GM19328 (cell line): Measurements from ENCODE around the gene SLC26A3.

ENCODE experiments used
- ATAC-seq: cut with Tn5 transposase; IDR thresholded peaks from one replicate; pipeline ENCODE4 v1.9.1; 2021; ENCODE audit warnings: mild to moderate bottlenecking, moderate library complexity; ENCODE audit not compliant: unreplicated experiment

SLC26A3 gene

GRCh38 chr7:107816011-107816566, 13.1 kb upstream of the SLC26A3 start:
- no peak for ATAC-seq

DNA sequence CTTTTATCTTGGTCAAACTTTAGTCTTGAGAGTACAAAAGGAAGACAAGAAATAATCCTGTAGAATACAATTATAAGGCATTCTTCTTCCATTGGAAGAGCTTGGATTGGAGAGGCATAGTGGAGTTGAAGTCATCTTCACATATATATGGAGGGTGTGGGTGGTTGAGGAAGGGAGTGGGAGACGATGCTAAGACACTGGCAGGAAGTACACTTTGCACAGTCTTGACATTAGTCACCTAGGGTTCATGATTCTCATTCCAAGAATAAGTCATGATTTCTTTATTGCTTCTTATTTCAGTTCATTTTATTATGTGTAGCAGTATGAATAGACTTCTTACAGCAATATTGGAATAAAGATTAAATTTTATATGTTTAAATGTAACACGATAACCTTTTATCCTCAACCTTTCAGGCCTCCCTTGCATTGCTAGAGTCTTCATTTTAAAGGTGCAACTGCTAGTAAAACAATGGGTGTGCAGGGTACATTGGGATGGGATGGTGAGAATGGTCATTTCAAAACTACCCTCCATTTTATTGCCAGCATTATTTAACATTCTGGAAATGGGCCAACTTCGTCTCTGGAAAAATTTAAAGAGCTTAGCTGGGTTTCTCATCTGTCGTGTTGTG, 12.3 kb upstream of the SLC26A3 start:
- ATAC-seq, result no peak

- ATAC-seq, result no peak
Measured at GRCh38 chr7:107813524-107813923, 10.5 kb upstream of the SLC26A3 start.

- no peak for ATAC-seq
Measured at GRCh38 chr7:107811934-107812333, 8.9 kb upstream of the SLC26A3 start.

- no peak for ATAC-seq
Measured at GRCh38 chr7:107810626-107811025, 7.6 kb upstream of the SLC26A3 start.

- ATAC-seq, result no peak
Measured at GRCh38 chr7:107809179-107809578, 6.2 kb upstream of the SLC26A3 start.

GRCh38 chr7:107799647-107800264, 3.3 kb downstream of the SLC26A3 start:
- ATAC-seq, result no peak

DNA sequence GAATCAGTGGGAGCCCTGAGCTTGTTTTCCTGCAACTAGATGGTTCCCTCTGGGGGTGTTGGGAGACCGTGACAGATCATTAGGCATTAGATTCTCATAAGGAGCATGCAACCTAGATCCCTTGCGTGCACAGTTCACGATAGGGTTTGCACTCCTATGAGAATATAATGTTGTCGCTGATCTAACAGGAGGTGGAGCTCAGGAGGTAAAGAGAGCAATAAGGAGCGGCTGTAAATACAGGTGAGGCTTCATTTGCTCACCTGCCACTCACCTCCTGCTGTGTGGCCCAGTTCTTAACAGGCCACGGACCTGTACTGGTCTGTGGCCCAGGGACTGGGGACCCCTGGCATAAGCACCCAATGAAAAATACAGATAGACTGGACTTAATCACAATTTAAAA, 10.7 kb downstream of the SLC26A3 start:
- no peak for ATAC-seq

DNA sequence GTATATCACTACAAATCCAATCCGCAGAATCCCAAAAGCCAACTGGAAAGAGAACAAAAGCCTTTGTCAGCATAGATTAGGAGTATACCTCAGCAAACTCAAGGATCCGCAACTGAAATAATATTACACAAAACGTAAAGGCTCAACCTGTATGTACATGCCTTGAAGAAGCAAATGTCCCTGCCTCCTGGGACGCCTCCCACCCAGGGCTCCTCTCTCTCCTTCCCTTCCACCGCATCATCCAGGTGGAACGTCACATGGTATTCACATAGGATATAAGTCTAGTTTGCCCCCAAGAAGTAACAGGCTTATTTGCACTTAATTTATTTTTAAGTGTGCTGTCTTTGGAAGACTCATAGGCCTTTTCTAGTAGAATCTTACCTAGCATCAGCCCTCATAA, 13.4 kb downstream of the SLC26A3 start:
- no peak for ATAC-seq

- ATAC-seq, result no peak
Measured at GRCh38 chr7:107788662-107789061, 14.4 kb downstream of the SLC26A3 start.

GRCh38 chr7:107788216-107788615, 14.8 kb downstream of the SLC26A3 start:
- no peak for ATAC-seq

DNA sequence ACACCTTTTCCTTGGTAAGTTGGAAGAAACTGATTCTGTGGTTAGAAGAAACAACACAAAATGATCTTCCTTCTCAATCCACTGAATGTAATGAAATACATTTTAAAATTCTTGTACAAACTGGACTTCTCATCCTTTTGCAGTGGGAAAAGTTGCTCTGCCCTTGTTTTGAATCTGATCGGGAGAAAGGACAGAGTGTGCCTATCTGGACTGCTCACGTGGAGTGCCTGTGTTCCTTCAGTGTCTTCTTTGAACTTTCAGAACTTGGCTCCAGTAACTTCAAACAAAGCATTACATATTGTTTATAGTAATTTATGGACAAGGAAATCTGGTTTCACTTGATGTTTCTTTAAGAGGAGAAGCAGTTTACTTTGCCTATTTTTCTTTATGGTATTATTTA, 17.1 kb downstream of the SLC26A3 start:
- no peak for ATAC-seq

DNA sequence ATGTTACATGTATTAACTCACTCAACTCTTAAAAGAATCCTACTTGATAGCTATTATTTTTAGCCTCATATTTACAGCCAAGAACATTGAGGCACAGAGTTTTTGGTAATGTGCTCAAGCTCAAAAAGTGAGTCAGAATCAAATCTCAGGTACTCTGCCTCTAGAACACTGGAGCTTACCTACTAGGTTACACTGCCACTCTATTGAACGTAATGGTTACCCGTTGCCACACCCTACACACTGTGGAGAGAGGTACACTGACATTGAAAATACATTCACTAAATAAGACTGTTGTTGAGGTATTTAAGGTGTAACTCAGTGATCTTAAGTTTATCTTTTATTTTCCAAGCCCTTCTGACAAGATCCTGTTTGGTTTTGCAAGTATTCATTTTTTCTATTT, 17.9 kb downstream of the SLC26A3 start:
- no peak for ATAC-seq

DNA sequence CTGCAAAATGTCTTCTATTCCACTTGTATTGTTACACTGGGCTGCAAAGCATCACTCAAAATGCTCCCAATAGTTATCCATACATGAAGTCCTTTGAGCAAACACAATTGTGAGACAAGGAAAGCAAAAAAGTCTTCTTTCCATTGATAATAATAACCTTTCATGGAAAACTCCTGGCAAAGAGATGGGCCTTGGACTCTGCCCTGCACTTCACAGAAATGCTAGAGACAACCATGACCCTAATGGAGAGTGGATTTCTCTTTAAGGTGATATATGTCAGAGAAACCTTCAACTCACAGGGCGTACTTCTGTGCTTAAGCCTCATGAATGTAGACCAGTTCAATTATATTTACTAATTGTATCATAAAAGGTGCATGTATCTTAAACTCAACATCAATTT, 19.4 kb downstream of the SLC26A3 start:
- no peak for ATAC-seq

DNA sequence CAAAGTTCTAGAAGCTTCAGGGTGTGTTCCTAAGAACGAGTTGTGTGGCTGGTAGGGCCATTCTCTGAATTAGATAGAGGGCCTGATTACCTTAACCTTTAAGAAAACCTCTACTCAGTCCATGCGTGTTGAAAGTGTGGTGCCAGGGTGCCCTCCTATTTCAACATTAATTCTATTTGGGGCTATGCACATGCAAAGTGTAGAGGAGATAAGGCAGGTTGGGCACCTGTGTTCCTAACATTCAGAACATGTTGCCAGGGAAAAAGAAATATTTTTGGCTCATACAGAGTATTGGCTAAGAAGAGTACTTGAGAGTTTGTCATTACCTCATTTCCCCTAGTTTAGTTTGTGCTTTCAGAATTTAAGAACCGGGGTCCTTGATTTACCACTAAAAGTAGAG, 20.6 kb downstream of the SLC26A3 start:
- ATAC-seq, result no peak

DNA sequence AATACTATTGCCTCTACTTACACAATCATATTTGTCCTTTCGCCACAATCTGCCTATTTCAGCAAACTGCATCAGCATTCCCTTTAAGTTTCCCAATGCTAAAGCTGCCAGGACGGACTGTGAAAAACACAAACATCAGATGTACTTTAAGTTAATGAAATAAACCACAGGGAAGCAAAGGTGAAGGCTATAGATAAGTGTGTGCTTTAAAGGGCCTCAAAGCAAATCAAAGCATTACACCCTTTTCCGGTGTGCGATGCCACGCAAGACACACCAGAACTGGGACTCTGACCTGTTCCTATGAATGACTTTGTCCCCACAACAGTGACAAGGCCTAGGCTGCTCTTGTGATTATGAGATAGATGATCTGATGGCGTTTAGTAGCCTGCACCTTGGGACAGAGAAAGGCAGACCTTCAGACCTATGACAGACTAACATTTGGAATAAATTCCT, 23.4 kb downstream of the SLC26A3 start:
- ATAC-seq, result no peak

- no peak for ATAC-seq
Measured at GRCh38 chr7:107778283-107778682, 24.7 kb downstream of the SLC26A3 start.

GRCh38 chr7:107777702-107778101, 25.3 kb downstream of the SLC26A3 start:
- no peak for ATAC-seq

DNA sequence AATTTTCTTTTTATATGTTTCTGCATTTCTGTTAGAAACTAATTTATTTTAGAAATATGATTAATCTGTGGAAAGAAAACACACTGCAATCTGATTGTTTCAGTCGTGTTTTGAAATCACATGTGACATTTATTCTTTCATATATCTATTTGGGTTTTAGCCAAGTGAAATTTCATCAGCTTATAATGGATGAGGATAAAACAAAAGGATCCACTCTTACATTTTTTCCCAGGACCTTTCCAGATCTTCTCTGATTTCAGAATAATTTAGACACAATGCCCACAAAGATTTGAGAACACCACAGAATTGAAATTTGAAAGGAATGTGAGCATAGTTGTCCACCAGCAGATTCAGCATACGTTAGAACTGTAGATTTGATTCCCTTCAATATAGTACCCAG, 30.0 kb downstream of the SLC26A3 start:
- ATAC-seq, result no peak

GRCh38 chr7:107768263-107768662, 34.8 kb downstream of the SLC26A3 start:
- no peak for ATAC-seq

GRCh38 chr7:107767391-107767790, 35.6 kb downstream of the SLC26A3 start:
- no peak for ATAC-seq

GRCh38 chr7:107758667-107759066, 44.4 kb downstream of the SLC26A3 start:
- ATAC-seq, result no peak

- ATAC-seq, result no peak
Measured at GRCh38 chr7:107754642-107755041, 48.4 kb downstream of the SLC26A3 start.
